CD4-positive, alpha-beta T cell treated with Interleukin-15 for 4 hours (primary cell): Measurements from ENCODE around the gene IRAG1.
A peak's percentile ranks its signal among the peaks of the same experiment; 100 is the strongest.

Experiments used
- DNase-seq: peaks from one replicate; pipeline ENCODE4 v3.0.0-alpha.2; 2020; ENCODE audit warnings: low spot score

IRAG1 gene, protein sequence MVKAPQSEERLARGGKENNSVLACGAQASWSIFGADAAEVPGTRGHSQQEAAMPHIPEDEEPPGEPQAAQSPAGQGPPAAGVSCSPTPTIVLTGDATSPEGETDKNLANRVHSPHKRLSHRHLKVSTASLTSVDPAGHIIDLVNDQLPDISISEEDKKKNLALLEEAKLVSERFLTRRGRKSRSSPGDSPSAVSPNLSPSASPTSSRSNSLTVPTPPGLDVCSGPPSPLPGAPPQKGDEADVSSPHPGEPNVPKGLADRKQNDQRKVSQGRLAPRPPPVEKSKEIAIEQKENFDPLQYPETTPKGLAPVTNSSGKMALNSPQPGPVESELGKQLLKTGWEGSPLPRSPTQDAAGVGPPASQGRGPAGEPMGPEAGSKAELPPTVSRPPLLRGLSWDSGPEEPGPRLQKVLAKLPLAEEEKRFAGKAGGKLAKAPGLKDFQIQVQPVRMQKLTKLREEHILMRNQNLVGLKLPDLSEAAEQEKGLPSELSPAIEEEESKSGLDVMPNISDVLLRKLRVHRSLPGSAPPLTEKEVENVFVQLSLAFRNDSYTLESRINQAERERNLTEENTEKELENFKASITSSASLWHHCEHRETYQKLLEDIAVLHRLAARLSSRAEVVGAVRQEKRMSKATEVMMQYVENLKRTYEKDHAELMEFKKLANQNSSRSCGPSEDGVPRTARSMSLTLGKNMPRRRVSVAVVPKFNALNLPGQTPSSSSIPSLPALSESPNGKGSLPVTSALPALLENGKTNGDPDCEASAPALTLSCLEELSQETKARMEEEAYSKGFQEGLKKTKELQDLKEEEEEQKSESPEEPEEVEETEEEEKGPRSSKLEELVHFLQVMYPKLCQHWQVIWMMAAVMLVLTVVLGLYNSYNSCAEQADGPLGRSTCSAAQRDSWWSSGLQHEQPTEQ

GRCh38 chr11:10693509-10694081 is at the start of gene IRAG1:
TSS of gene IRAG1 (minus strand) at chr11:10693755. CDS start at chr11:10693602, 153 bp downstream.
- no peak for DNase-seq

- DNase-seq, result peak; percentile 50
Observed at GRCh38 chr11:10742460-10743208, 49.1 kb upstream of the IRAG1 start.

DNA sequence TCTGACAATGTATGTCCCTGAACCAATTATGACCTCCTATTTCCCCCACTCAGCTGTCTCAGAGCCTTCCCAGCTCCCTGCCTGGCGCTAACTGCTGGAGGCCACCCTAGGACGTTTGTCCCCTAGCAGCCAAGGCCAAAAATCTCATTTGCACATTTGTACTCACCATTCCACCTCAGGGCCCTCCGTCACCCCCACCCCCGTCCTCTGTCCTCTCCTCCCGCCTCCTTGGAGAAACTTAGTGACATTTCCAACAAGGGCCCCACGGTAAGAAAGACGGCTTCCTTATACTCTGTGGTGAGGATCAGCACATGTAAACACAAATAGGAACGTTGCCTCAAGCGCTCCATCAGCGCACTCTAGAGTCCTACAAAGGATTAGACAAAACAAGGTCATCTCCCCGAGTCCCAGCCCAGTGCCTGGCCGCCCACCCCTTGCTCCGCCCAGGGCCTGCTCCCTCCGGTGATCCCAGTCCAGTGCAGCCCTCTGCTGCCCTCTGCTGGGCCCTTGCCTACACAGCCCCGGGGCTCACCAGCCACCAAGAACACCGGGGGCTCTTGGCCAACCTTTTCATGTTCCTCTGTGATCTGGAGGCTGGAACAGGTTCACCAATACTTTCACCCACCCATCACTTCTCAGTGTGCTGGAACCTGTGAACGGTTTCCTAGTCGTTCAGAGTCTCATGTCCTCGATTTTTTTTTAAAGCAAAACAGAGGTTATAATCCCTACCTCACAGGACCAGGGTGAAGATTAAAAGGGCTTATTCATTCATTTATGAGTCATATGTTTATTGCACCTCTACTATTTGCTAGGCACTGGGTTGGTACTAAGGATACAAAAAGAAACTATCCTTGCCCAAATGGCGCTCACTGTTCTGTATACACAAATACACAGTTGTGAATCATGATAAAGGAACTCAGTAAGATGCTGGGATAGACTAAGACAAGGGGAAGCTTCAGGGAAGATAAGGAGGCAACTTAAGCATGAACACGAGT is 42.2 kb upstream of the IRAG1 start:
- DNase-seq, result peak; percentile 85

DNA sequence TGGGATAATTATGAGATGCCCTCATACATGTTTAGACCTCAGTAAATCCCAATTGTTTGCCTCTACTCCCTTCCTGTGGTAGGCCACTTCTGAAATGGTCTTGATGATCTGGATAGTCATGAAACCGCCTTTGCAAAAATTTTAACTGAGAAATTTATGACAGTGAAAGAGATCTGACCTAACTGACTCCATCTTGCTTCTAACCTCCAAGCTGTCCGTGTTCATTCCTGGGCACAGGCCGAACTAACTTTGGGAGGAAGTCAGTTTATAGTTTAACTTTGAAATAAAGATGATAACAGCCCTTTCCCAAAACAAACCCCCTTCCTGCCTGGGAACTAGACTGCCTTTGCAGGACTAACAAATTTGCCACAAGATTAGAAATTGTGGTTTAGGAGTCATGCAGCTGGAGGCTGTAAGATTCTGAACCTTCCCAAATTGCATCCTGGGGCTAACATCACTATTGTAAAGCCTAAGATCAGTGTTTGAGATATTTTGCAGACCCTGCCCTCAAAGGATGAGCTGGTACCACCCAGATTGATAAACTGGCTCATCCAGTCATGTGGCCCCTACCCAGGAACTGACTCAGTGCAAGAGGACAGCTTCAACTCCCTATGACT is 37.6 kb upstream of the IRAG1 start:
- DNase-seq, result no peak

GRCh38 chr11:10730151-10730550 is 36.6 kb upstream of the IRAG1 start:
- no peak for DNase-seq

- DNase-seq, result no peak
Observed at GRCh38 chr11:10728789-10729472, 35.4 kb upstream of the IRAG1 start.

GRCh38 chr11:10728154-10728553 is 34.6 kb upstream of the IRAG1 start:
- DNase-seq, result no peak

GRCh38 chr11:10727146-10727851 is 33.7 kb upstream of the IRAG1 start:
- no peak for DNase-seq

GRCh38 chr11:10725907-10726253 is 32.3 kb upstream of the IRAG1 start:
- DNase-seq, result no peak

- peak; percentile 10 for DNase-seq
Observed at GRCh38 chr11:10725114-10725906, 31.8 kb upstream of the IRAG1 start.

- no peak for DNase-seq
Observed at GRCh38 chr11:10722307-10722706, 28.8 kb upstream of the IRAG1 start.

- DNase-seq, result no peak
Observed at GRCh38 chr11:10720881-10721376, 27.4 kb upstream of the IRAG1 start.

- no peak for DNase-seq
Observed at GRCh38 chr11:10719616-10720015, 26.1 kb upstream of the IRAG1 start.

DNA sequence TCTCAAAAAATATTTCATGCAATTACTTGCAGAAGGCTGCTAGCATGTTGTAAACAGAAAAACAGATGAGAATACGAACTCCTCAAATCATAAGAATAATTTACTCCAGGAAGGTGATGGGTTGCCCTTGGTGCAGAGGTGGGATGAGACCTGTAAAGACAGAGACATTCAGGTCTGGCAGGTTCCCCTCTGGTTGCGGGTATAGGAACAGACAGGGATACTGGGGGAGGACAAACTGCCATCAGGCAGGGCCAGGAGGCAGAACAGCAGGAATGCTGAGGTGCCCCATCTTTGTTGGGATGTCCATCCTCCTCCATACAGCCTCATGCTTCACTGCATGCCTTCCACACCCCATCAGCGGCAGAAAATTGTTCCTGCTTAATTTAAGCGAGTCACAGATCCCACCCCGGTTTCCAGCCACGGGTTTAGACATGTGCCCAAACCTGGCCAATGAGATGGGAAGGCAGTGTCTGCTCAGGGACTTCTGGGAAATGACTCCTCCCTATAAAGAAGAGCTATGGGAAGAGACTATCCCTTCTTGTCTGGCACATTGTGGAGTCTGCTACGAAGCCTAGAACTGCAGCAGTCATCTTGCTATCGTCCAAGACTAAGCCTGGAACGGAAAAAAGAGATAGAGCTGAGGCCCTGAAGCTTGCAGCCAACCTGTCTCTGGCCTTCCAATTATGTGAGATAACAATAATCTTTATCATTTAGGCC is 23.1 kb upstream of the IRAG1 start:
- no peak for DNase-seq

- no peak for DNase-seq
Observed at GRCh38 chr11:10716122-10716521, 22.6 kb upstream of the IRAG1 start.

DNA sequence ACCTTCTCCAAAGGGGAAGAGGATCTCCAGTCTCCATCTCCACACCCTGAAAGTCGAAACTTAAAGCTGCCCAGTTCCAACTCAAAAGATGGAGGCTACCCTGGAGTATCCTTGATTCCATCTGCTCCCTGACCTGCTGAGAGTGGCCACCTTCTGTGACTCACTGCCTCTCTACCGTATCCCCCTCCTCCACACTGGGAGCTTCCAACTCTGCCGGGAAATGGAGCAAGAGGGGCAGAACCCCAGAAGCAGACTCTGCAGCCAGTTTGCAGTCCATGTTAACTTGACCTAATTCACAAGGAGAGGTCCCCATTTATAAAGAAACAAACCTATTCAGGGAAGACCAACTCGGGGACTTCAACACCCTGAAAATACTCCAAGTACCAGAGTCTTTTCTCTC is 22.0 kb upstream of the IRAG1 start:
- no peak for DNase-seq
